PC-9 (cell line): ENCODE results near the gene SDHA.
"Not testable (repeated sequence)": the region's sequence is repeated elsewhere in the genome, so short reads cannot be mapped to it uniquely, and the experiment has no call there.

Experiments
- CTCF ChIP-seq: fragments of 200-600 bp; sonication (generic); conservative IDR thresholded peaks from 2 replicates; pipeline ENCODE4 v1.6.1; 2017; ENCODE audit warnings: mixed run types, antibody characterized with exemption, mild to moderate bottlenecking, moderate library complexity
- EZH2 ChIP-seq: fragments of 200-600 bp; sonication (generic); IDR thresholded peaks from 2 replicates; pipeline ENCODE4 v1.8.0; 2017; ENCODE audit warnings: antibody characterized with exemption, low read depth

DNA sequence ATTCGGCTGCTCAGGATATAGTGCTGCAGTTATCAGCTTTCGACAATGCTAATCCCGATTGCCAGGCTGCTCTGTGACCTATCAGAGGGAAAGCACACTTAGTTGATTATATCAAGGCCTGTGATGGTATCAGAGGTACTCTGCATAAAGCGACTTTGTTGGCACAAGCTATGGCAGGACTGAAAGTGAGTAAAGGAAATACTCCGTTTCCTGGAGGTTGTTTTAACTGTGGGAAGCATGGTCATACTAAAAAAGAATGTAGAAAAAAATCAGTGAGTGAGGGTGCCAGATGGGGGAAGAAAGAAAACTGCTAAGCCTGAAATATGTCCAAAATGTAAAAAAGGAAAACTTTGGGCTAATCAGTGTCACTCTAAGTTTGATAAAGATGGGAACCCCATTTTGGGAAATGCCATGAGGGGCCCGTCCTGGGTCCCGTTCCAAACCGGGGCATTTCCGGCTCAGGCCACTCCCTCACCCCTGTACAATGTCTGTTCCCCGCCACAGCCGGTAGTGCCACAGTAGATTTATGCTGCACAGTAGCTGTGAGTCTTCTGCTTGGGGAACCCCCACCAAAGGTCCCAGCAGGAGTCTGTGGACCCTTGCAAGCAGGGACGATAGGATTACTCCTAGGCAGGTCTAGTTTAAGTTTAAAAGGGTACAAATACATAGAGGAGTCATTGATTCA lies 25.7 kb downstream of the SDHA start:
- TF ChIP-seq CTCF, EZH2: not testable (repeated sequence)
